Cardiac muscle cell (in vitro differentiated cells and primary cell): Measurements from ENCODE around the gene SLX4IP. TPM values are rescaled to one million over a fixed set of nuclear protein-coding genes. Genes with fewer than 3 reads are reported as not detected.

Source experiments
- DNase-seq, 2 donors: peaks; one replicate each; pipeline versions ENCODE4 v3.0.0 to v3.0.0-alpha.2; 2010 to 2017; ENCODE audit warnings: low read depth in 1 of 2, low spot score in 1 of 2
- H3K27ac ChIP-seq: fragments of 200-600 bp; sonication (generic); 2 replicates; pipeline ENCODE4 v1.5.1; 2016
- H3K27me3 ChIP-seq: fragments of 200-600 bp; sonication (generic); 2 replicates; pipeline ENCODE4 v1.6.0; 2016; ENCODE audit warnings: control low read depth
- H3K36me3 ChIP-seq: fragments of 200-600 bp; sonication (generic); 2 replicates; pipeline ENCODE4 v1.5.1; 2016; ENCODE audit warnings: control low read depth
- H3K4me1 ChIP-seq: fragments of 200-600 bp; sonication (generic); 2 replicates; pipeline ENCODE4 v1.8.1; 2017; ENCODE audit warnings: low read depth, mild to moderate bottlenecking, mixed run types
- H3K4me3 ChIP-seq: fragments of 200-600 bp; sonication (generic); 2 replicates; pipeline ENCODE4 v1.5.1; 2016; ENCODE audit warnings: mild to moderate bottlenecking
- H3K9me3 ChIP-seq: fragments of 200-600 bp; sonication (generic); 2 replicates; pipeline ENCODE4 v1.5.1; 2017; ENCODE audit warnings: low read depth, mild to moderate bottlenecking, control low read depth
- CTCF ChIP-seq: IDR thresholded peaks from 2 replicates; pipeline ENCODE4 v1.5.1; 2012; ENCODE audit warnings: low read depth, mild to moderate bottlenecking, low read length
- polyA plus RNA-seq: library from polyadenylated mRNA; unstranded; fragments of >200 nt; fragmentation: Nextera tagmentation; extraction: Ambion mirVana; gene quantifications from 2 replicates; pipeline ENCODE4 v1.2.1, GENCODE V29; 2016
- total RNA-seq: library from RNA; depleted of rRNA; stranded (reverse); fragments of >200 nt; gene quantifications from 2 replicates; pipeline ENCODE4 v1.2.3, GENCODE V29; 2016

Gene SLX4IP
- total and polyA plus RNA-seq, 2 experiments from 2014 or later = 2.5 to 4.1 TPM

DNA sequence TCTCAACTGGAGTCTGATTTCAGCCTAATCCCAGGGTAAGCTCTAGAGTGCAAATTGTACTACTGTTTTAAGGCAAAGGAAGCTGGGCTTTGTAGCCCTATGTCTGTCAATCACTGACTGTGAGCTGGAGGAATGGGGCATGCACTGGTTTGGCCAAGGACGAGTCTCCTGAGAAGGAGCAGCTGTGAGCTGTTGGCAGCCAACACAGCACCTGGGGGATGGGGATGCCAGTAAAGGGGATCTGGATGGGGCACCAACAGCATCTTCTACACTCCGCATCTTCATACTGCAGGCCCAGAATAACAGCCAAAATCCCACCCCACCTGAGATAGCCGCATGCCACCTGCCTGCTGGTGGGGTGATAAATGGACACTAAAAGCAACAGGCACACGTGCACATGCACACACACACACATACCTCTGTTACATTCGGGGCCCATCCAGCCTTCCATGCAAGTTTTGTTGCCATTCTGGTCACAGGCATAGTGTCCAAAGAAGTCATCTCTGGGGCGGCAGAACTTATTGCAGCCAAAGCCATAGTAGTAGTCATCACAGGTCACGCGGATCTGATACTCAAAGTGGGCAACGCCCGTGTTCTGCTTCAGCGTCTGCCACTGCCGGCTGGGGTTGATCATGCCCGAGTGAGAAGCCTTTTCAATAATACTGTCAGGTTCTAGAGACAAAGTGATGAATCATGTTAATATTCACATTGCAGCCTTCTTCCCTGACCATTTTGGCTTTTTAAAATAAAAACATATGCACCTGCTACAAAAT lies 223.1 kb downstream of the SLX4IP start:
- H3K27ac ChIP-seq = peak overlapping the region; percentile 31
- TF ChIP-seq CTCF = no peak
- DNase-seq = no peak
- H3K27me3 ChIP-seq = no peaks in the 10 kb centered on the region
- peaks cover 53% of the 10 kb centered on the region for H3K4me1 ChIP-seq
- no peak overlapping the region for H3K4me3 ChIP-seq
- H3K9me3 ChIP-seq = no peaks in the 10 kb centered on the region
- peaks cover 30% of the 10 kb centered on the region for H3K36me3 ChIP-seq

- Histone ChIP-seq H3K27ac (peak overlapping the region; percentile 26), H3K9me3 (no peaks in the 10 kb centered on the region), H3K36me3 (peaks cover 36% of the 10 kb centered on the region), H3K4me3 (no peak overlapping the region), H3K4me1 (peaks cover 53% of the 10 kb centered on the region), H3K27me3 (no peaks in the 10 kb centered on the region)
- no peak for DNase-seq
- TF ChIP-seq CTCF = no peak
Observed at GRCh38 chr20:10658876-10659632, 223.9 kb downstream of the SLX4IP start.

GRCh38 chr20:10659651-10660601 lies 224.8 kb downstream of the SLX4IP start:
- no peaks in the 10 kb centered on the region for H3K27me3 ChIP-seq
- no peaks in the 10 kb centered on the region for H3K9me3 ChIP-seq
- peak overlapping the region; percentile 79 for H3K27ac ChIP-seq
- peaks cover 36% of the 10 kb centered on the region for H3K36me3 ChIP-seq
- H3K4me1 ChIP-seq = peaks cover 53% of the 10 kb centered on the region
- H3K4me3 ChIP-seq = no peak overlapping the region
- no peak for DNase-seq
- no peak for TF ChIP-seq CTCF

DNA sequence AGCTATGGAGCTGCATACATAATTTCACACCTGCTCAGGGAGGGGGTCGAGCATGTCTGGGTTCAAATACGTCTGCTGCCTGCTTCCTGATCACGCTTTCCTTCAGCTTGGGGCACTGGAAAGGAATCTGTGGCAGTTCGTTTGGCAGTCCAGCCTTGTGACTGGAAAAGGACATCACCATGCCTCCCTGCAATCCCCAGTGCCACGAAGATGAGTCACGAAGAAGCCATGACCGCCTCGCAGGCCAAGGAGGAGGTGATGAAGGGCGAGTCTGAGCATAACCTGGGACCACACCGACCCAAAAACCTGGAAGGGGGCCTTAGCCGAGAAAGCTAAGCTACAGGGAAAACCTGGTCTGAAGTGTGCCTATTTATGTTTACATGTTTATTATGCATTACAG lies 225.6 kb downstream of the SLX4IP start:
- TF ChIP-seq CTCF = no peak
- peaks cover 53% of the 10 kb centered on the region for H3K4me1 ChIP-seq
- DNase-seq = no peak
- peaks cover 36% of the 10 kb centered on the region for H3K36me3 ChIP-seq
- no peak overlapping the region for H3K4me3 ChIP-seq
- H3K27ac ChIP-seq = peak overlapping the region; percentile 79
- no peaks in the 10 kb centered on the region for H3K27me3 ChIP-seq
- no peaks in the 10 kb centered on the region for H3K9me3 ChIP-seq

GRCh38 chr20:10661261-10661660 lies 226.2 kb downstream of the SLX4IP start:
- H3K27ac ChIP-seq = peak overlapping the region; percentile 79
- no peak for DNase-seq
- H3K9me3 ChIP-seq = no peaks in the 10 kb centered on the region
- H3K4me3 ChIP-seq = no peak overlapping the region
- no peaks in the 10 kb centered on the region for H3K27me3 ChIP-seq
- peaks cover 53% of the 10 kb centered on the region for H3K4me1 ChIP-seq
- TF ChIP-seq CTCF = no peak
- peaks cover 36% of the 10 kb centered on the region for H3K36me3 ChIP-seq
